Tibial nerve (tissue), 4 donors: ENCODE data around the gene INO80E. TPM values are rescaled to one million over a fixed set of nuclear protein-coding genes. Genes with fewer than 3 reads are reported as not detected.
"Not testable (repeated sequence)": the region's sequence is repeated elsewhere in the genome, so short reads cannot be mapped to it uniquely, and the experiment has no call there.

ENCODE experiments used
- DNase-seq, 2 donors: peaks; one replicate each; pipeline ENCODE4 v3.0.0-alpha.2; 2019; ENCODE audit warnings: low spot score in 2 of 2
- H3K27ac ChIP-seq, 4 donors: fragments of 200-600 bp; sonication (generic) in 3 of 4; one replicate each; pipeline ENCODE4 v1.5.1; 2017 to 2019; ENCODE audit warnings: mild to moderate bottlenecking in 1 of 4
- H3K27me3 ChIP-seq, 2 donors: fragments of 200-600 bp; sonication (generic) in 1 of 2; one replicate each; pipeline versions ENCODE4 v1.5.1 to v1.6.0; 2017 to 2019
- H3K36me3 ChIP-seq, 3 donors: fragments of 200-600 bp; sonication (generic); one replicate each; pipeline ENCODE4 v1.5.1; 2018 to 2019
- H3K4me1 ChIP-seq, 4 donors: fragments of 200-600 bp; sonication (generic) in 3 of 4; one replicate each; pipeline ENCODE4 v1.5.1; 2017 to 2019
- H3K4me3 ChIP-seq, 4 donors: fragments of 200-600 bp; sonication (generic) in 3 of 4; one replicate each; pipeline ENCODE4 v1.5.1; 2017 to 2019; ENCODE audit warnings: mild to moderate bottlenecking in 1 of 4, moderate library complexity in 1 of 4
- H3K9me3 ChIP-seq, 4 donors: fragments of 200-600 bp; sonication (generic) in 3 of 4; one replicate each; pipeline ENCODE4 v1.5.1; 2017 to 2019
- EP300 ChIP-seq, 2 donors: sonication (generic); formaldehyde crosslinking; IDR thresholded peaks; one replicate each; pipeline ENCODE4 v1.6.1; 2017; ENCODE audit warnings: antibody characterized with exemption in 2 of 2, mild to moderate bottlenecking in 1 of 2
- POLR2A ChIP-seq, 2 donors: fragments of 450-650 bp; IDR thresholded peaks; one replicate each; pipeline ENCODE4 v1.6.1; 2017; ENCODE audit warnings: antibody characterized with exemption in 2 of 2, mild to moderate bottlenecking in 2 of 2, moderate library complexity in 2 of 2
- WGBS, 2 donors: methylation state at CpG; one replicate each; pipeline ENCODE4 v1.1.5; 2018; 5-methylcytosine and 5-hydroxymethylcytosine counted together
- total RNA-seq, 4 donors: library from RNA; depleted of rRNA; stranded (reverse); fragments of >200 nt; gene quantifications; one replicate each; pipeline ENCODE4 v1.1.0, GENCODE V29; 2016
- TF ChIP-seq, protein P1 (sequence below), 5 experiments: fragments of 200-600 bp in 3 of 5; fragments of 450-650 bp in 2 of 5; sonication (generic) in 3 of 5; IDR thresholded peaks; one replicate each; pipeline ENCODE4 v1.5.1; 2016 to 2019; ENCODE audit warnings: antibody characterized with exemption in 5 of 5, mild to moderate bottlenecking in 3 of 5, moderate library complexity in 2 of 5

Gene INO80E
- total RNA-seq, 4 donors from 2014 or later = 36.6 to 60.4 (median 51.6) TPM

DNA sequence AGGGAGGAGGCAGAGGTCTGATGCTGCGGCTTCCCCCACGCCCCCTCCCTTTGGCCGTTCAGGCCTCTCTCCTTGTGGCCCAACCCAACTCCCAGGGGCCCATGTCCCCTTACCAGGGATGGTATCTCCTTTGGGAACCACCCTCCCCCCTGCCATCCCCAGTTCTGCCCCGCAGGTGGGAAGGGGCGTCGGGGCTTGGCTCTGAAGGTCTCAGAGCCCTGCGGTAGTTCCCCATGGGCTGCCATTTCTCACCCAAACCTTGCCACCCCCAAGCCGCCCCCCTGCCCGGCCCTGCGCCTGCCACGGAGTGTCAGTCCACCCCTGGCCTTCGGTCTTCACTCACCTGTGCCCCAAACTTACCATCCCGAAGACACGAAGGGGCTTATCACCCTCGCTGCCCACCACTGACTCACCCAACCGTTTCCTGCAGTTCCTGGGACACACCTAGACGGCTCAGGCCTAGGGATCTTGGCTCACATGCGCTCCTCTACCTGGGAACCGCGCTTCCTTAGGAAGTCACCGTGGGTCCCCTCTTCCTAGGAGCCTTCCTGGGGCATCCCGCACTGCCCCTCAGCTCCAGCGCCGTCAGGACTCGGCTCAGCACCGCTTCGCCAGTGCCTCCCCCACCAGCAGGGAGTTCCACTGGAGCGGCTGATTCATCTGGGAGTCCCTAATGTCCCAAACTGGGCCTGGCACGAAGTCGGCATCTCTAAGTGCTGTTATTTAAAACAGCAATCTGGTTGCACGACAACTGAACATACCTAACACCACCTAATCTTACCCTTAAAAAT is 15.9 kb downstream of the INO80E start:
- Histone ChIP-seq H3K4me3 (peak overlapping the region in 1 of 4 donors; percentile 35), H3K9me3 (no peaks in the 10 kb centered on the region), H3K27me3 (peaks cover 0 to 41% of the 10 kb centered on the region in 2 donors), H3K36me3 (peaks cover 0 to 1% (median 0%) of the 10 kb centered on the region in 3 donors), H3K27ac (no peak overlapping the region), H3K4me1 (peaks cover 0 to 25% (median 12%) of the 10 kb centered on the region in 4 donors)
- TF ChIP-seq EP300 (IDR thresholded peaks at IDR 0.05) = no peak
- TF ChIP-seq POLR2A (IDR thresholded peaks at IDR 0.05) = no peak
- TF ChIP-seq, protein P1, sequence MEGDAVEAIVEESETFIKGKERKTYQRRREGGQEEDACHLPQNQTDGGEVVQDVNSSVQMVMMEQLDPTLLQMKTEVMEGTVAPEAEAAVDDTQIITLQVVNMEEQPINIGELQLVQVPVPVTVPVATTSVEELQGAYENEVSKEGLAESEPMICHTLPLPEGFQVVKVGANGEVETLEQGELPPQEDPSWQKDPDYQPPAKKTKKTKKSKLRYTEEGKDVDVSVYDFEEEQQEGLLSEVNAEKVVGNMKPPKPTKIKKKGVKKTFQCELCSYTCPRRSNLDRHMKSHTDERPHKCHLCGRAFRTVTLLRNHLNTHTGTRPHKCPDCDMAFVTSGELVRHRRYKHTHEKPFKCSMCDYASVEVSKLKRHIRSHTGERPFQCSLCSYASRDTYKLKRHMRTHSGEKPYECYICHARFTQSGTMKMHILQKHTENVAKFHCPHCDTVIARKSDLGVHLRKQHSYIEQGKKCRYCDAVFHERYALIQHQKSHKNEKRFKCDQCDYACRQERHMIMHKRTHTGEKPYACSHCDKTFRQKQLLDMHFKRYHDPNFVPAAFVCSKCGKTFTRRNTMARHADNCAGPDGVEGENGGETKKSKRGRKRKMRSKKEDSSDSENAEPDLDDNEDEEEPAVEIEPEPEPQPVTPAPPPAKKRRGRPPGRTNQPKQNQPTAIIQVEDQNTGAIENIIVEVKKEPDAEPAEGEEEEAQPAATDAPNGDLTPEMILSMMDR (IDR thresholded peaks at IDR 0.05) = no peak
- no peak for DNase-seq
- WGBS, 2 donors = 18 to 28% methylated on average over 30 to 31 of the region's 31 CpGs

DNA sequence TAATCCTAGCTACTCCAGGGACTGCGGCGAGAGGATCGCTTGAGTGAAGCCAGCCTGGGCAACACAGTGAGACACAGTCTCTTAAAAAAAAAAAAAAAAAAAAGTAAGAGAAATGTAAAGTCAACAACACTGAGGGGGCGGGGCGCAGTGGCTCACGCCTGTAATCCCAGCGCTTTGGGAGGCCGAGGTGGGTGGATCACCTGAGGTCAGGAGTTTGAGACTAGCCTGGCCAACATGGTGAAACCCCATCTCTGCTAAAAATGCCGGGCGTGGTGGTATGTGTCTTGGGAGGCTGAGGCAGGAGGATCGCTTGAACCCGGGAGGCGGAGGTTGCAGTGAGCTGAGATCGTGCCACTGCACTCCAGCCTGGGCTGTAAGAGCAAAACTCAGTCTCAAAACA is 16.6 kb downstream of the INO80E start:
- H3K27me3 ChIP-seq = peaks cover 0 to 41% of the 10 kb centered on the region in 2 donors
- H3K4me1 ChIP-seq = peaks cover 0 to 25% (median 12%) of the 10 kb centered on the region in 4 donors
- not testable (repeated sequence) for H3K4me3 ChIP-seq, H3K36me3 ChIP-seq, H3K9me3 ChIP-seq, H3K27ac ChIP-seq, DNase-seq
- WGBS, 2 donors = 85 to 88% methylated on average over 14 of the region's 14 CpGs

DNA sequence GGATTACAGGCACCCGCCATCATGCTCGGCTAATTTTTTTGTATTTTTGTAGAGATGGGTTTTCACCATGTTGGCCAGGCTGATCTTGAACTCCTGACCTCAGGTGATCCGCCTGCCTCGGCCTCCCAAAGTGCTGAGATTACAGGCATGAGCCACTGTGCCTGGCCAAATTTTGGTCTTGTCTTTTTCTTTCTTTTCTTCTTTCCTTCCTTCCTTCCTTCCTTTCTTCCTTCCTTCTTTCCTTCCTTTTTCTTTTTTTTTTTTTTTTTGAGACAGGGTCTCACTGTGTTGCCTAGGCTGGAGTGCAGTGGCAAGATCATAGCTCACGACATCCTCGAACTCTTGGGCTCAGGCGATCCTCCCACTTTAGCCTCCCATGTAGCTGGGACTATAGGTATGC is 19.4 kb downstream of the INO80E start:
- WGBS, 2 donors = 82 to 88% methylated on average over 7 of the region's 7 CpGs
- not testable (repeated sequence) for DNase-seq
- H3K27me3 ChIP-seq = peaks cover 0 to 25% of the 10 kb centered on the region in 2 donors

DNA sequence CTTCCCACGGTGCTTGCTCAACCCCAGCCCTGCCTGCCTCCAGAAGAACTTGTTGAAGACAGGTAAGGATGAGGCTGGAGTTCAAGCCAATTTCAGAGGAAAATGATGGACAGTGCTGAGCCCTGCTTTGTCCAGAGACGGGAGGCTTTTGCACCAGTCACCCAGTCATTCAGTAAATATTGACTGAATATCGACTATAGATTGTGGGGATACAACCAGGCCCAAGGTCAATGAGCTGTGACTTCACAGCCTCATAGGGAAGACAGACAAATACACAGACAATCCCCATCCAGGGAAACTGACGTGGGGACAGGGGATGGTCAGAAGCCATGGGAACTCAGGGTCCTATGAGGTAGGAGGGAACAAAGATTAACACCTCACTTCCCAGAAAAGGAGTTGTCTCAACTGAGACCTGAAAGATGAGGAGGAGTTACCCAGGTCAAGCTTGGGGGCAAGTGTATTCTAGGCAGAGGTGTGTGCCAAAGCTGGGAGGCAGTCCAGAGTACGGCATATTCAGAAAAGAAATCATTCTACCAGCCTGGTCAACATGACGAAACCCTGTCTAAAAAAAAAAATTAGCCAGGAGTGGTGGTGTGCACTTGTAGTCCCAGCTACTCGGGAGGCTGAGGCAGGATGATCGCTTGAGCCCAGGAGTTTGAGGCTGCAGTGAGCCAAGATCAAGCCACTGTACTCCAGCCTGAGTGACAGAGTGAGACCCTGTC is 20.7 kb downstream of the INO80E start:
- no peaks in the 10 kb centered on the region for H3K9me3 ChIP-seq
- no peaks in the 10 kb centered on the region for H3K36me3 ChIP-seq
- no peak overlapping the region for H3K4me3 ChIP-seq
- WGBS, 2 donors = 73 to 79% methylated on average over 7 to 8 of the region's 8 CpGs
- peaks cover 0 to 8% (median 6%) of the 10 kb centered on the region in 4 donors for H3K4me1 ChIP-seq
- DNase-seq = no peak
- H3K27me3 ChIP-seq = peaks cover 0 to 12% of the 10 kb centered on the region in 2 donors
- no peak overlapping the region for H3K27ac ChIP-seq
- no peak for TF ChIP-seq POLR2A (IDR thresholded peaks at IDR 0.05)
- TF ChIP-seq, protein P1 (IDR thresholded peaks at IDR 0.05) = no peak
- TF ChIP-seq EP300 (IDR thresholded peaks at IDR 0.05) = no peak

More for the DNA sequence above, 19.4 kb downstream of the INO80E start:
- H3K4me3 ChIP-seq, H3K36me3 ChIP-seq, H3K27ac ChIP-seq, H3K9me3 ChIP-seq: not testable (repeated sequence)
- peaks cover 0 to 12% (median 9%) of the 10 kb centered on the region in 4 donors for H3K4me1 ChIP-seq

DNA sequence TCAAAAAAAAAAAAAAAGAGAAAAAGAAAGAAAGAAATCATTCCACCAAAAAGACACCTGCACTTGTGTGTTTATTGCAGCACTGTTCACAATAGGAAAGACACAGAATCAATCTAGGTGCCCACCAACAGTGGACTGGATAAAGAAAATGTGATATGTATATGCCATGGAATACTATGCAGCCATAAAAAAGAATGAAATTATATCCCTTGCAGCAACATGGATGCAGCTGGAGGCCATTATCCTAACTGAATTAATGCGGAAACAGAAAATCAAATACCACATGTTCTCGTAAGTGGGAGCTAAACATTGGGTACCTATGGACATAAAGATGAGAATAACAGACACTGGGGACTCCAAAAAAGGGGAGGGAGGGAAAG is 21.2 kb downstream of the INO80E start:
- Histone ChIP-seq H3K4me3 (no peak overlapping the region), H3K9me3 (no peaks in the 10 kb centered on the region), H3K27ac (no peak overlapping the region), H3K36me3 (no peaks in the 10 kb centered on the region), H3K27me3 (peaks cover 0 to 7% of the 10 kb centered on the region in 2 donors), H3K4me1 (peaks cover 0 to 9% (median 8%) of the 10 kb centered on the region in 4 donors)
- TF ChIP-seq EP300 (IDR thresholded peaks at IDR 0.05) (no peak), POLR2A (IDR thresholded peaks at IDR 0.05) (no peak)
- TF ChIP-seq, protein P1 (IDR thresholded peaks at IDR 0.05) = no peak
- 90 to 96% methylated on average over 2 of the region's 2 CpGs for WGBS, 2 donors
- no peak for DNase-seq

DNA sequence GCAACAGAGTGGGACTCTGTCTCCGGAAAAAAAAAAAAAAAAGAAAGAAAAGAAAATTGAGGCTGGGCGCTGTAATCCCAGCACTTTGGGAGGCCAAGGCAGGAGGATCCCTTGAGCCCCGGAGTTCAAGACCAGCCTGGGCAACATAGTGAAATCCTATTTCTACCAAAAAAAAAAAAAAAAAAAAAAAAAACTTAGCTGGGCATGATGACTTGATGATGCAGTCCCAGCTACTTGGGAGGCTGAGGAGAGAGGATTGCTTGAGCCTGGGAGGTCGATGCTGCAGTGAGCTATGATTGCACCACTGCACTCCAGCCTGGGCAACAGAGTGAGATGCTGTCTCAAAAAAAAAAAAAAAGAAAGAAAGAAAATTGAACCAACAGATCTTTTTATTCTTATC is 21.9 kb downstream of the INO80E start:
- not testable (repeated sequence) for H3K27ac ChIP-seq, H3K27me3 ChIP-seq, H3K9me3 ChIP-seq, H3K4me1 ChIP-seq, H3K36me3 ChIP-seq, DNase-seq, H3K4me3 ChIP-seq
- 88 to 95% methylated on average over 4 of the region's 4 CpGs for whole genome bisulfite sequencing, 2 donors
